GM12865 (cell line): ENCODE data around the gene SLC4A4.

Source experiments
- DNase-seq: peaks from one replicate; pipeline ENCODE4 v3.0.0; 2010; ENCODE audit warnings: low read depth
- H3K4me3 ChIP-seq: 2 replicates; pipeline ENCODE4 v1.5.1; 2011; ENCODE audit warnings: mild to moderate bottlenecking, low read depth, low read length, control low read depth
- CTCF ChIP-seq: IDR thresholded peaks from 2 replicates; pipeline ENCODE4 v1.5.1; 2011; ENCODE audit warnings: low read length, control low read depth, low read depth, inconsistent platforms; ENCODE audit not compliant: insufficient read depth; ENCODE audit errors: missing control alignments

The SLC4A4 gene

GRCh38 chr4:71609651-71610050, 270.8 kb downstream of the SLC4A4 start:
- no peak for DNase-seq
- no peak for TF ChIP-seq CTCF
- no peak overlapping the region for H3K4me3 ChIP-seq

GRCh38 chr4:71614621-71615020, 275.8 kb downstream of the SLC4A4 start:
- TF ChIP-seq CTCF, result no peak
- DNase-seq, result no peak

GRCh38 chr4:71616168-71616811, 277.5 kb downstream of the SLC4A4 start:
- no peak overlapping the region for H3K4me3 ChIP-seq
- TF ChIP-seq CTCF, result no peak
- DNase-seq, result no peak

More at GRCh38 chr4:71614621-71615020, 275.8 kb downstream of the SLC4A4 start:
- no peak overlapping the region for H3K4me3 ChIP-seq
